NCI-H2081 (cell line): ENCODE measurements around the gene ATP5F1C.
A peak's percentile ranks its signal among the peaks of the same experiment; 100 is the strongest.

ENCODE experiments used
- DNase-seq, 2 experiments: peaks; one replicate each; lab custom pipeline; 2025; lab: John Stamatoyannopoulos, UW

The ATP5F1C gene

GRCh38 chr10:7794251-7795026 is 6.5 kb downstream of the ATP5F1C start:
- no peak for DNase-seq

- no peak for DNase-seq
These were observed 7.6 kb downstream of the ATP5F1C start for GRCh38 chr10:7795605-7796004.

DNA sequence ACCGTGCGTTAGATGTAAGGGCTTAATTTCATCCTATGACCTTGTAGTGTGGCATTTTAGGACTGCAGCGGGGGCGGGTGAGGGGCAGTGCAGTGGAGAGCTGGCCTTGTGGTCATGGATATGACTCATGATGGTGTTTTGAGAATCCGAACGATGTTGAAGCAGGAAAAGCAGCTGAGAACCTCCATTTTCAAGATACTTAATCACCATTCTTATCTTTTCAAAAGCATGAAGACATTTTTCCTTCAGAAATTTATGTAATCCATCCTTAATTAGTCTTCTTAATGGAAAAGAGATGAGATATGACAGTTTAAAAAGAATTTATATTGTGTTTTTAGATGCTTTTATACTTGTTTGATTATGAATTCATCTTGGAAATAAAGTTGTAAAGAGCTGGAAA is 9.6 kb downstream of the ATP5F1C start:
- DNase-seq = no peak

DNA sequence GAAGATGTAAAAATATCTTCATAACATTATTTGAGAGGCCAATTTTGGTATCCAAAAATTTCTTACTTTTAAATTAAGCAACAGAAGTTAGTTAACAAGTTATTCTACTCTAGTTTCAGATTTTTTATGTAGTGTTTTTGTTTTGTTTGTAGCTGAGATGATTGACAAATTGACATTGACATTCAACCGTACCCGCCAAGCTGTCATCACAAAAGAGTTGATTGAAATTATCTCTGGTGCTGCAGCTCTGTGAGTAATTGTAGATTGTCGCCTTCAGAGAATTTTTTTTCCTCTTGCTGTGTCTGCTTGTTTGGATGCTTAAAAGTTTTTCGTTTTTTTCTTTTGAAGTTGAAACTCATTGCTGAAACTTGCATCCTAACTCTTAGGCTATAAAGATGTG is 14.6 kb downstream of the ATP5F1C start:
- no peak for DNase-seq

DNA sequence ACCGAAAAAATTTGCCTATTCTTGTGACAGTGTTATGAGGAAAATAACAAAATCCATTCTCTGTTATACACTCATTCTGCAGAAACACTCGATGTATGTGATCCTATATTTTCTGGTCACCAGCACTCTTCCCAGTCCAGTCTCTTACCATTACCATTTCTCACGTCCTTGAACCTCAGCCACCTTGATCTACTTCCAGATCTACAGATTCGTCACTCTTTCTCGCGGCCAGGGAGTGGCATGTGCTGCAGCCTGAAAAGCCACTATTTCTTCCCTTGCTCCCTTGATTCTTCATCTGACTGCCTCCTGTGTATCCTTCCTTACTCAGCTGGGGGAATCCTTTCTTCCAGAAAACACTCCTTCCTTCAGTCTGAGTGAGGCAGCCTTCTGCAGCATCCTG is 16.2 kb downstream of the ATP5F1C start:
- DNase-seq = no peak

DNA sequence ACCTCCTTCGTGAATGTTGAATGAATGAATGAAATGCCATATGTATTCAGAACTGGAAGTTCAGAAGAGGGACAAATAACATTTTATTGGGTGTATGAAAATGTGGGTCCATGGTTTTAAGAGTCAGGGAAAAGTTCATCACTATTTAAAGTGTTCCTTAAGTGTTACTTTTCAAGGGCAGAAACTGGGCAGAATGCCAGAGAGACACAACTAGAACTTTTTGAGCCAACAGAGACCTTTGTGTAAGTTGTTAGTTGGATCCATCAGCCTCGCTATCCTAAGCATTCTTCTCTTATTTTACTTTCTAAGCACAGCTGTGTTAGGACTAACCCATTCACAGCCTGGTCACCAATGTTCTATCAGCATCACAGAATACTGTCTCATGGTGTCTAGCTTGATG is 16.8 kb downstream of the ATP5F1C start:
- DNase-seq = no peak

GRCh38 chr10:7808686-7809267 is 20.8 kb downstream of the ATP5F1C start:
- no peak for DNase-seq

DNA sequence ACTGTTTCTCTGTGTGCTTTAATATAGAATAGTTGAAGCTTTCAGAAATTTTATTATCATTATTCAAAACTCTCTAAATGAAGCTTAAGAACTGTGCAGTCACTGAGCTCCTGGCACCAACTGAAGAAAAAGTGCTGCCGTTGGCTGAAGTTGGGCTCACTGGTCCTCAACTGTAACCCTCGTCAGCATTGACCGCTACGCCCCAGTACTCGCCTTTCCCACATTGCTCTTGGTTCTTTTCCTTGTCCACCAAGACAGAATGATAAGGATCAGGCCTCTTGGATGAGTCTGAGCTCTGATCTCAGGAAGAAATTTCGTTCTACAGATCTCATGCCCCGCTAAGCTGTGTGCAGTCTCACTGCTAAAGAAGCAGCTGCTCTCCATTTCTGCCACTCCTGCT is 22.5 kb downstream of the ATP5F1C start:
- DNase-seq = no peak

- no peak for DNase-seq
These were observed 23.0 kb downstream of the ATP5F1C start for GRCh38 chr10:7811000-7811399.

GRCh38 chr10:7811743-7812142 is 23.8 kb downstream of the ATP5F1C start:
- DNase-seq = peak in 1 of 2 experiments; percentile 30

- DNase-seq = no peak
These were observed 25.5 kb downstream of the ATP5F1C start for GRCh38 chr10:7813481-7813880.

GRCh38 chr10:7817576-7817975 is 29.6 kb downstream of the ATP5F1C start:
- DNase-seq = no peak

DNA sequence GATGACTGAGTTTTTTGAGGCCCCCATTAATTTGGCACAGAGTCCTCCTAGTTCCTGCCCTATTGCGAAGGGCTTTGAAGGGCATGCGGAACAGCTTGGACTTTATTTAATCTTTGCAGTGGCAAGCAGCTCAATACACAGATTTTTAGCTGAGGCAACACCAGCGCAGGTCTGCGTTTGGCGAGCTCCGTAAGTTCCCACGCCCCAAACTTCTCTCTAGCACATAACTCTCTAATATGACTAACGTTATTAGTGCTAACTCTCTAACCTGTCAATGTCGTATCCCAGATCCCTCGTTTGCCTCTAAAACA is 30.0 kb downstream of the ATP5F1C start:
- DNase-seq = no peak

DNA sequence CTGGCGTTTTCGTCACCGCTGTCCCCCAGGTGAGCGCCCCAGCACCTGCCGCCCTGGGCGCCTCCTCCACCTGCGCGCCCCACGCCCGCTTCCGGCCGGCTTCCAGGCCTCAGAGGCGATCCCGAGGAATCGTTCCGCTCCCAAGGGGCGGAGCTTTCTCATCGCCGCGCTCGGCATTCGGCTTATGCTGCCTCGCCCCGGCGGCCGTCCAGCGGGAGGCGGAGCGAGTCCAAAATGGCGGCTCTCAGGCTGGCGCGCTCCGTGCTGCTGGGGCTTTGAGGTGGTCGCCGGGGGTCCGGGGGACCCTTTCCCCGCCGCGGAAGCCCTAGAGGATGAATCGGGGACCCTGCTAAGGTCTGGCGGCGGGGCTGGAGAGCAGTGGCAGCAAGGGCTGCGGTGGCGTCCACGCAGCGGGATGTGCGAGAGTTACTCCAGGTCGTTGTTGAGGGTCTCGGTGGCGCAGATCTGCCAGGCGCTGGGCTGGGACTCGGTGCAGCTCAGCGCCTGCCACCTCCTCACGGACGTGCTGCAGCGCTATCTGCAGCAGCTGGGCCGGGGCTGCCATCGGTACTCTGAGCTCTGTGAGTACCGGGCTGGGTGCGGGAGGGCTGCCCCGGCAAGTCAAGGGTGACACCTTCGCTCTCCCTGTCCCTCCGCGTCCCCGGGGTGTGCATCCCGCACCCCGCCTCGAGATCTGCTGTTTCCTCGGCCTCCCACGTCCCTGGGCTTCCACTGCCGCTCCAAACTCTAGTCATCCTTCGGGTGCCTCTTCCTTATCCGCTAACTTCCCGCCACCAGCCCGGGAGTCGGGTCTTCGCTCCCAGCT is 30.5 kb downstream of the ATP5F1C start, which contains the start of gene TAF3:
TAF3 (plus strand) TSS at position 211 of the 826 bp plus-strand sequence; CDS start at position 416, 205 bp downstream.
- DNase-seq = peak; percentile 89 to 93

- DNase-seq = peak in 1 of 2 experiments; percentile 18
These were observed 31.1 kb downstream of the ATP5F1C start for GRCh38 chr10:7819121-7819460.

GRCh38 chr10:7824251-7824650 is 36.3 kb downstream of the ATP5F1C start:
- no peak for DNase-seq

DNA sequence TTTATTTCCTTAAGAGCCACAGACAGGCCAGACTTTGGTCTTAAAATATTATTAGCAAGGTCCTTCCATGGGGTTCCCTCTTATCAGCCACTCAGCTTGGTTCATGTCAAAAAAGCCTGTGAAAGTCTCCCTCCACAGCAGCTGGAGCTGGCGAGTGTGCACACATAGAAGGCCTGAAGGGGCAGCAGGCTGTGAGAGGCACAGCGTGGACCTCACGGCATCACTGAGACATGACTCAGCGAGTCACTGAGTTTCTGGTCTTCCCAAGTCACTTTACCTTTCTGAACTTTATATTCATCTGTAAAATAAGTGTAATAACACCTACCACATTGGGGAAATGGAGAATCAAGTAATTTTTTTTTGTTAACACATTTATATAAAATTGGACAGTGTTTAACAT is 39.0 kb downstream of the ATP5F1C start:
- no peak for DNase-seq

DNA sequence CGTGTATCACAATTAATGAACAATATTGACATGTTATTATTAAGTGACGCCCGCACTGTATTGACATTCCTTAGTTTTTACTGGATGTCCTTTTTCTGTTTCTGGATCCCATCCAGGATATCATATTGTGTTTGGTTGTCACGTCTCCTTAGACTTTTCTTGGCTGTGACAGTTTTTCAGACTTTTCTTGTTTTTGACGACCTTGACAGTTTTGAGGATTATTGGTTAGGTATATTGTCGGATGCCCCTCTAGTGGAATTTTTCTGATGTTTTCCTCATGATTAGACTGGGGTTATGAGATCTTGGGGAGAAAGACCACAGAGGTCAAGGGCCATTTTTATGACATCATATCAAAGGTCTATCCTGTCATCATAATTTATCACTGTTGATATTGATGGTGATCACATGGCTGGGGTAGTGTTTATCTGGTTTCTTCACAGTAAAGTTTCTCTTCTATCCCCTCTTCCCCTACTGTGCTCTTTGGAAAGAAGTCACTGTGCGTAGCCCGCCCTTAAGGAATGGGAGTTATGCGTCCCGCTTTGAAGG is 41.4 kb downstream of the ATP5F1C start:
- DNase-seq = no peak

DNA sequence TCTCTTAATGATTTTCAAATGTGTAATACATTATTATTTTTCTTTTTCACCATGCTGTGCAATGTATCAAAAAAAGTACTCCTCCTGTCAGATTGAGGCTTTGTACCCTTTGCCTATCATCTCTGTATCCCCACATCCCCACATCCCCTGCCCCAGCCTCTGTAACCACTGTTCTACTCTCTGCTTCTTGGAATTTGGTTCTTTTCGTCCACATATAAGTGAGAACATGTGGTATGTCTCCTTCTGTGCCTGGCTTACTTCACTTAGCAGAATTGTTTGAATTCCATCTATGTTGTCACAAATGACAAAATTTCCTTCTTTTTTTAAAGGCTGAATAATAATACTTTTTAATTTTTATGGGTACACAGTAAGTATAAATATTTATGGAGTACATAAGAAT is 44.1 kb downstream of the ATP5F1C start:
- DNase-seq = no peak

GRCh38 chr10:7833210-7833609 is 45.2 kb downstream of the ATP5F1C start:
- no peak for DNase-seq

DNA sequence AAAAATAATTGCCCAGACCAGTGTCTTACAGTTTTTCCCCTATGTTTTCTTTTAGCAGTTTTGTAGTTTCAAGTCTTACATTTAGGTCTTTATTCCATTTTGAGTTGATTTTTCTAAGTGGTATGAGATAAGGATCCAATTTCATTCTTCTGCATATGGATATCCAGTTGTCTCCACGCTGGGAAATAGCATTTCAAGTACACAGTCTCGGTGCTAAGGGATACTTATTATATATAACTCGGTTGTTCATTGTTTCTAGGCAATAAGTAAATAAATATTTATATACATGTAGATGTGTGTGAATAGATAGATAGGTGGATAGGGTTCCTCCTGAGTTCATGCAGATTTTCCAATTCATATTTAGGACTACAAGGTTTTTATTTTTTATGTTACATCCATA is 46.3 kb downstream of the ATP5F1C start:
- DNase-seq = no peak

DNA sequence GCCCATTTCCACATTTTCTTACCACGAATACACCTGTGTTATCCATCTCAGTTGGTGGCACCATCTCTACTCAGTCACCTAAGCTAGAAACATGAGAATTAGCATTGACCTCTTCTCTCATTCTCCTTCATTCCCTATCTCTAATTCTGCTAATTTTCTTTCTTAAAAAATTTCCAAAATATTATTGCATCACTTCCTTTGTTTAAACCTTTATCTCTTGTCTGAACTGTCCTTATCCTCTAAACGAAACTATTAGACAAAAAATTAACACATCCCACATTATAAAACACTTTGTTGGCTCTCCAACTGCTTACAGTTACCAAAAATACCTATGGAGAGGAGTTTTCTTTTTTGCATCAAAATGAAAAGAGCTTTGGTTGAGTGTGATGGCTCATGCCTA is 48.6 kb downstream of the ATP5F1C start:
- DNase-seq = no peak

DNA sequence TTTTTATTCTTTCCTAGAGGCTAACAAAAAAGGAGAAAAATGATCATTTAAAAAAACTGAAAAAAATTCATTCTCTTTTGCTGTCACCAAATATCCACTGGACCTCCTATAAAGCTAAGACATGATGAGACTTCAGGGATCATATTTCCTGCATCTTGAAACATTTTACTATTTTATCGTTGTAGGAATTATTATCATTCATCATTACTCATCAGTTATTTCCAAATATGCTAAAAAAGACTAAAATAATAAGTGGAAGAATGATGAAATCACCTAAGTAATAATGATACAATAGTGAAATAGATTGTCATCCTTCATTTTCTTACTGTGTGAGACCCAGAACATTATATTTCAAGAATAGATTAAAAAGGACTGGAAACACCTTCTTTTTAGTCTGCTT is 58.6 kb downstream of the ATP5F1C start:
- no peak for DNase-seq
